GM18507 (cell line): ENCODE data around the gene SH2D6.
"Not testable (repeated sequence)": the region's sequence is repeated elsewhere in the genome, so short reads cannot be mapped to it uniquely, and the experiment has no call there.

ENCODE experiments used
- DNase-seq: peaks from one replicate; pipeline ENCODE4 v3.0.0; 2011; ENCODE audit warnings: low read depth; ENCODE audit not compliant: insufficient read length; ENCODE audit errors: extremely low spot score
- FAIRE-seq: peaks from 2 replicates; lab custom pipeline; 2011; peaks lifted over from hg19 to GRCh38; lab: Jason Lieb, UNC

Gene SH2D6

DNA sequence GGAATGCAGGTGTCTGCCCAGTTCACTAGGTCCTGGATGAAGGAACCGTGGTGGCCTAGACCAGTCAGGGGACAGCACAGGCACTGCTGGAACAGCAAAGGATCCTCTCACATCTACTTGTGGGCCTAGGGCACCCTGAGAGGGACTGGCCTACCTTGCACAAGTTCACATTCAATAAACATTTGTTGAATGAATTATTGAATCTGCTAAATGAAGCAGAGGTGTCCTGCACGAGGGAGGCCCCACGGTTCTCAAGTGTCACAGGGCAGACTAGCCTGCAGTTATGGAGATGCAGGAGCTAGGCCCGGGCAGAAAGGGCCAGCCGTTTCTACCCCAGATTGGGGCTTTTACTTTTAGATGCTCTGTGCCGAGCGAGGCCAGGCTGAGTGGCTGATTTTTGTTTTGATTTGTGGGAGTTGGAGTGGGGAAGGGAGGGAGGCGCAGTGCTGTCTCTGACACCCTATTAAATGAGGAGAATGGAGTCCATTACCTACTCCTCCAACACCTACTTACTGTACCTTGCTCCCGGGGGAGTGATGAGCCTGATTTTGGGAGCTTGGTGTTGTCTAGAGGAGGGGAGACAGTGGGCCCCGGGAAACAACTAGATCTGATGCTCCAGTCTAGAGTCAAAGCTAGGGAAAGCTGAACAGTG is 18.4 kb downstream of the SH2D6 start:
- DNase-seq (no peak), FAIRE-seq (no peak)

DNA sequence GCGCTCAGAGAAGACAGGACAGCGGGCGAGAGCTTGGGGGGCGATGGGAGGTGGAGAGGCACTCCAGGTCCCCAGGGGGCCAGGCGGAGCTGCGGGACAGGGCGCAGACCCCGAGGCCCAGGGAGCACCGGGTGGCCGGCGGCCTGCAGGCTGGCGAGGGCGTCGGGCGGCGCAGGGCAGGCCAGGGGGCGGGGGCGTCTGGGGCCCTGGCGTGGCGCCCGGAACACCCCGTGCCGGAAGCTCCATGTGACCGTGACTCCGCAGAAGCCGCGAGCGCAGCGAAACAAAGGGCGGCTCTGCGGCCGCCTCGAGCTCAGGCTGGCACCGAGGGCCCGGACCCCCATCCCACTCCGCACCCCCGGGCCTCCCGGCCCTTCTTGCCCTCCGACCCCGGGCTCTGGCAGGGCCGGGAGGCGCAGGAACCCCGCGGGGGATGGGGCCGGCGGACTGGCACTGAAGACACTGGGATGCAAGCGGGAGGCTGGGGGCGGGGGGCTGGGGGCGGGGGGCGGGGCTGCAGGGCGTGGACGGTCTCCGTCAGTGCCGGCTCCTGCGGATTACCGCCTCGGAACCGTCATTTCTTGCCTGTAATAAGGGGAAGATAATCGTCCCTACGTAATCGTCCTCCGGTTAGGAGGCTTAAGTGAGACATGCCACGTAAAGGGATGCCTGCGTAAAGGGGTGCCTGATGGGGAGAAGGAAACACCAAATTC is 19.1 kb downstream of the SH2D6 start:
- FAIRE-seq: peak; percentile 63
- peak; percentile 78 for DNase-seq

DNA sequence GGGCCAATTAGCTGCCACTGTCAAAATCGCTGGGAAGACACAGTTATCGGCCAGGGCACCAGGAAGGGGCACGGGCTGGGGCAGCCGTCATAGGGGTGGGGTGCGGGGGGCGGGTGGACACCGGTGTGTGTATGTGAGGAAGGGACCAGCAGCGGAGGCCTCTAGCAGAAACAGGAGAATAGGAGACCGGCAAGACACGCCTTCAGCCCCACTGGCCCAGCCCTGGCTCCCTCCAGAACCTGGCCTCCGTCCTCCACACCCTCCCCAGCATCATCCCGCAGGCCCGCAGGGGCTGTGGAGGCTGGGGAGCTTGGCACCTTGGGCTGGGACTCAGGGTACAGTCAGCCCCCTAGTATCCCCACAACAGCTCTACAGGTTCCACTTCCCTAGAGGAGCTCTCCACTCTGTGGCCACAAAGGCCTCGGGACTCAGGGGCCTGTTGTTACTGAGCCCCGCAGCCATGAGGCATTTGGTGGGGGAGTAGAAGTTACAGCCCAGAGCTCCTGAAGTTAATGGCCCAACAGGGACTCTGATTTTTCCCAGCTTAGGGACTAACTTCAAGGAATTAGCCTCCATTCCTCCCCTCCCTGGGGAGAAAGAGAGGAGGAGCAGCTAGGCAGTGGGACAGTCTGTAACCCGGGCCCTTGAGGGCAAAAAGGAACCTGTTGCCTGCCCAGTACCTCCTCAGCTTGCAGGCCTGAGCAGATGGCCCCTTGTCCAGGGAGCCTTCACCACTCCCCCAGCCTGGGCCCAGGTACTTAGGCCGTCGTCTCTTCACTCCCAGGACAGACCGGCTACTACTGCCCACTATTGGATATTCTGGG is 19.9 kb downstream of the SH2D6 start:
- FAIRE-seq (no peak), DNase-seq (no peak)

DNA sequence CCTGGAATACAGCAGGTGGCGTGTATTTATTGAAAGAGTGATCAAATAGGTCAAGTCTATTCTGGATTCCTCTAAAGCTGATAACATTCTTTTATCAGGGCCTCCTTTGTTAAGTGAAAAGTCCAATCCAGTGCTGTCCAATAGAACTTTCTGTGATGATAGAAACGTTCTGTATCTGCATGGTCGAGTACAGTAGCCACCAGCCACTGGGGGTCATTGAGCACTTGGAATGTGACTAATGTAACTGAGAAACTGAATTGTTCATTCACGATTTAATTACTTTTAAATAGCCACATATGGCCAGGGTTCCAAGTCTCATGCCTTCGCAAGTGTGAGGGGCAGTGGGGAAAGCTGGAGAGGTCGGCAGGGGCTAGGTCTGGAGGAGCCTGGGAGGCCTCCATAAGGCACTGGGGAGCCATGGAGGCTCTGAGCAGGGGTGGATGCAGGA is 20.5 kb downstream of the SH2D6 start:
- no peak for FAIRE-seq

DNA sequence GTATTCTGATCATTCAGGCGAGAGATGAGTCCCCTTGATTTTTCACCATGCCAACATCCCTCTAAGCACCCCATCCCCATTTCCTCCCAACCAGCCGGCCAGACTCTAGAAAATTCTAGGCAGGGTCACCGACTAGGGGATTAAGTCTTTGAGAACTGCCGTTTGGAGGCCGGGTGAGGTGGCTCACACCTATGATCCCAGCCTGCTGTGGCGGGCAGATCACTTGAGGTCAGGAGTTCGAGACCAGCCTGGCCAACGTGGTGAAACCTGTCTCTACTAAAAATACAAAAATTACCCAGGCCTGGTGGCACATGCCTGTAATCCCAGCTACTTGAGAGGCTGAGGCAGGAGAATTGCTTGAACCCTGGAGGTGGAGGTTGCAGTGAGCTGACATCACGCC is 21.1 kb downstream of the SH2D6 start:
- FAIRE-seq, DNase-seq: not testable (repeated sequence)

More for the DNA sequence above, 20.5 kb downstream of the SH2D6 start:
- no peak for DNase-seq

DNA sequence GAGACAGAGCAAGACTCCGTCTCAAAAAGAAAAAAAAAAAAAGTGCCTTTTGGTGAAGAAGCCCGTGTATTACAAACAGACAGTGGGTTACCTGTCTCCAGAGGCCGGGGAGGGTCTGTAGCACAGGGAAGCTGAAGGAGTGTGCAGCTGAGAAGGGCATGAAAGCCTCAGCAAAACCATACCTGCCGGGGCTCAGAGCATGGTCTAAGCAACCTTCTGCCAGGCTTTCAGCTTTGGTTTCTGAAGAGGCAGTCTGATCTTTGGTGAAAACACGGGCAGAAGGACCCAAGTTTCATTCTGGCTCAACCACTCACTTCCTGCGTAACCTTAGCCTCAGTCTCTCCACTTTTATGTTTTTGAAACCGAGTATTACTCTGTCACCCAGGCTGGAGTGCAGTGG is 21.5 kb downstream of the SH2D6 start:
- FAIRE-seq (no peak), DNase-seq (no peak)

DNA sequence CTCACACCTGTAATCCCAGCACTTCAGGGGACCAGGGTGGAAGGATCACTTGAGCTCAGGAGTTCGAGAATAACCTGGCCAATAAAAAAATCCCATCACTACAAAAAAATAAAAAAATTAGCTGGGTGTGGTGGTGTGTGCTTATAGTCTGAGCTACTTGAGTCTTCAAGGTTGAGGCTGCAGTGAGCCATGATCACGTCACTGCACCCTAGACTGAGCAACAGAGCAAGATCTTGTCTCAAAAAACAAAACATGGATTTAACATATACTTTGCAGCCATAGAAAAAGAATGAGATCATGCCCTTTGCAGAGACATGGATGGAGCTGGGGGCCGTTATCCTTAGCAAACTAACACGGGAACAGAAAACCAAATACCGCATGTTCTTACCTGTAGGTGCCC is 22.2 kb downstream of the SH2D6 start:
- DNase-seq (no peak), FAIRE-seq (no peak)

DNA sequence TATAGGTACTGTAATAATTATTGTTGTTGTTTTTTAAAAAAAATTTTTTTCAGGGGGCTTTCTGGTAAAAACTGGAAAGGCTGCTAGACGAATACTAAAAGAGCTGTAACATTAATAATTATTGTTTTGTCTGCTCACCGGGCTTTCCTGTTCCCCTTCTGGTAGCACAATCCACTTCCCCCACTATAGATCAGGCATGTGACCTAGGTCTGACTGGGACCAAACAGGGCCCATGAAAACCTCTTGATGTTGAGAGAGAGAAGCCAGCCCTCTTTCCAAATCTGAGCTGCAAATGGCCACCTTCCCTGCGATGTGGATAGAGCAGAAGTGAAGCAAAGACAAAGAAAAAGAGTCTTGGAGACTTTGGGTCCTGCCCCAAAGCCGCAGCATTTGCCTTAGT is 23.4 kb downstream of the SH2D6 start:
- FAIRE-seq (no peak), DNase-seq (no peak)

DNA sequence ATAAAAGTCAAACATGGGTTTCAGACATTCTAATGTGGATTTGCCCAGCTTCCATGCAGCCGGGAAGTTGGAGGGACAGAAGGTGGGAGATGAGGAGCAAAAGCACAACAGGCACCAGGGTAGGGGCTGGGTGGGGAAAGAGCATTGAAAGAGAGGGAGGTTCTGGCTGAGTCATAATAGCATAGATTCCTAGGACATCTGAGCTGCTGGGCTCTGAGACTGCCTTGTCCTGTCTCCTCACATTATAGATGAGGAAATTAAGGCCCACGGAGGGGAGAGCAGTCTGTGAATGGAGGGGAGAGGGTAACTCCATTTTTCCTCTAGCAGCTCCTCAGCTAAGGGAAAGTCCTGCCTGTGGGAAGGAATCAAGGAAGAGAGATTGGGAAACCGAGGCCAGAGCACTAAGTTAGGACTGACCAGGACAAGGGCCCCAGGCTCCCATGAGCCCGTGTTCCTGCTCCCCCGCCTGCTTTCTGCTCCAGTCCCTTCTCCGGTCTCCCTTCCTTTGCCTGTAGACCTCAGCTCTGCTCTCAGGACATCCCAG is 26.2 kb downstream of the SH2D6 start:
- FAIRE-seq (no peak), DNase-seq (no peak)

DNA sequence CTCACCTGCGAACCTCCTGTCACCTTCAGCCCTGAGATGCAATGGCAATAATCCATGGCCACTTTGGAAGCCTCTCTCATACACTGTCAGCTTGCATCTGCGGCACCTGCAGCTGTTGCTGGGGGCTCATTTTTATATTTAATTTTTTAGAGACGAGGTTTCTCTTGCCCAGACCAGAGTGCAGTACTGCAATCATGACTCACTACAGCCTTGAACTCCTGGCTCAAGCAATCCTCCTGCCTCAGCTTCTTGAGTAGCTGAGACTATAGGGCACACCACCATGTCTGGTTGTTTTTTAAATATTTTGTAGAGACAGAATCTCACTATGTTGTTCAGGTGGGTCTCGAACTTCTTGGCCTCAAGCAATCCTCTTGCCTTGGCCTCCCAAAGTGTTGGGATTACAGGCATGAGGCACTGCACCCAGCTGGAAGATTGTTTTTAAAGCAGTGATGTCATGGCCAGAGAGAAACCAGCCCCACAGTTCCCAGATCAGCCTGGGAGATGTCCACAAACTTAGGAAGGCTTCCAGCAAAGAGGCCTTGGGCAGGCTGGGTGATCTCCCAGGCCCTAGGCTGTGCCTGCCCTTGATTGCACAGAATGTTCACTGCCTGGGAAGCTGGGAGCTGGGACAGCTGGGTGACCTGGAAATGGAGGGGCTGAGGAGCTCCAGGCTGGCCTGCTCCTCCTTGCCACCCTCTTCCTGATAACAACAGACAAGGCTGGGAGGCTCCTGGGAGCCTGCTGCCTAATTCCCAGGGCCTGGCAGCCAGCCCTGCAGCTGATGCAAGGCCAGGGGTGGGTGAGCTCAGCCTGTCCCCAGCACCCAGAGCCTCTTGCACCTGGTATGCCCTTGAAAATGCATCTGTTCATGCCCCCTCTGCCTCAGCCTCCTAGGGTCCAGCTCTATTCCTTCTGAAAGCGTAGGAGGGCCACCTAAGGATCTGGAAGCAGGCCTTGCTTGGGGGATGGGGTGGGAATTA is 27.1 kb downstream of the SH2D6 start:
- DNase-seq (no peak), FAIRE-seq (no peak)

DNA sequence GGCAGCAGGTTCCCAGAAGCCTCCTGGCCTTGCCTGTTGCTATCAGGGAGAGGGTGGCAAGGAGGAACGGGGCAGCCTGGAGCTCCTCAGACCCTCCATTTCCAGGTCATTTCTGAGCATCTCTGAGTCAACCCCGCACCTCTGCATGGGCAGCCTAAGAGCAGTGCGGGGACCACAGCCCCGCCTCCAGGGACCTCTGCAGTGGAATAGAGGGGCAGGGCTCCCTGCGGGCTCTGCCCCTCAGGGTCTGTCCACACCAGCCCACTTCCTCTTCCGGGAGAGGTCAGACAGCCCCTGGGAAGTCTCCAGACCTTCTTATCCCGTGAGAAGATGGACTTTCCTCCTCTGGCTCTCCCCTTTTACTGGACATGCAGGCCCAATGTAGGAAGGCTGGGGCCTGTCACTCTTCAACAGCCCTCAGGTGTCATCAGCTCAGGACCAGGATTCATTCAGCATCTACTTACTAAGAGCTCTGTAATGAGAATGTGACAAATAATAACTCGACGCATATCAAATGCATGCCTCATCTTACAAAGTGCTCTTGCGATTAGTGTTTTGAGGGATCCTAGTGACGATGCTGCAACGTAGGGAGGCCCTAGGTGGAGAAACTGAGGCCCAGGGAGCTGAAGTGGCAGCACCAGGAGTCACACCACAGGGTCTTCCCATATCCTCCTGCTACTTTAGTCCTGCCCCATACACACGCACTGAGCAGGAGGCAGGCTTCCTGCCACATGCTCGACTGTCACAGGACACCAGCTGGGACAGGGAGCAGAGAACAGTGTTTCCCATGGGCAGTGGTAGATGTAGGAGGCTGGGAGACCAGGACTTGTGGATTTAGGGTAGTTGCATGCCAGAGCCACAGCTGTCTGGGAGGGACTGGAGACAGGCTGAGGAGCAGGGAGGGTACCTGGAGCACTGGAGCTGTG is 28.0 kb downstream of the SH2D6 start:
- DNase-seq (no peak), FAIRE-seq (no peak)

DNA sequence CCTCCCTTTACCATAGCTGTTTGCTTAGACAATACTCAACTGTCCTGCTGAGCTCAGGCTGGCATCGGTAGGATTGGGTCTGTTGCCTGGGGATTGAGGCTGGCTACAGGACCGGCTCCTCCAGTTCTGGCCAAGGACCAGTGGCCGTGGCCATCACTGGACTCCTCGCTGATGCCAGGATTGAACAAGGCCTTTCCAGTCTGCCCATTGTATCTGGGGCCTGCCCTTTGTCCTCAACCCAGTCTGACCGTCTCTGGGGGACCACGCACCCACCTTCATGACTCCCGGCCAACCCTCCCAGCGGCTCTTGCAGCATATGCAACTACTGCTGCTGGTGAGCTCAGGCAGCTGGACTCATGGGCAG is 28.7 kb downstream of the SH2D6 start:
- no peak for FAIRE-seq
- no peak for DNase-seq

DNA sequence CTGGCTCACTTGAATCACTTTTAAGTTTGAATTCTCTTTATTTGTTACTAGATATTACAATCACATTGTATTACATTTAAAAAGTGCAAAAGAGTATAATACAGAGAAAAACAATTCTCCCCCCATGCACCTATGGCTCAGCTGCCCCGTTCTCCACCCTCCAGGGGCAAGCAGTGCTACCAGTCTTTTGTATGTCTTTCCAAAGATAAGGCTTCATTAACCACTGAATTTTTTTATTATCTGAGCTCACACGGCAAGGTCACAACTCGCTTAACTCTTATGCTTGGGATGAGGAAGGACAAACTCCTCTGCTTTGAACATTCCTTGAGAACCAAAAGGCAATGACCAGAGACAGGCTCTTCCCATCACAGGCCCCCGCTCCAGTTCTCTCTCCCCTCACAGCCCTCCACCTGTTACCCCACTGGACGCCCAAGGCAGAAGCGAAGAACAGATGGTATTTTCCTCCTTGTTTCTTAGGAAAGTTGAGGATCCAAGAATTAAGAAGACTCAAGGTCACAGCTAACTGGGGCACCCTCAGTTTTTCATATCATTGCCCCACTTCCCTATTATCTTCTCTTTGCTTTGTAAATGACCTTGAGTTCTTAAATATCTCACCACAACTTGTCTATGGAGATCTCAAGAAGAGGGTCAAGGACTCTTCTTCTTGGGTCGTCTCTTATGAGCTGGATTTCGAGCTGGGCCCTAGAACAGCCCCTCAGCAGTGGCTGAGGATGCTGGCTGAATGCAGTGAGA is 30.1 kb downstream of the SH2D6 start:
- FAIRE-seq (no peak), DNase-seq (no peak)

DNA sequence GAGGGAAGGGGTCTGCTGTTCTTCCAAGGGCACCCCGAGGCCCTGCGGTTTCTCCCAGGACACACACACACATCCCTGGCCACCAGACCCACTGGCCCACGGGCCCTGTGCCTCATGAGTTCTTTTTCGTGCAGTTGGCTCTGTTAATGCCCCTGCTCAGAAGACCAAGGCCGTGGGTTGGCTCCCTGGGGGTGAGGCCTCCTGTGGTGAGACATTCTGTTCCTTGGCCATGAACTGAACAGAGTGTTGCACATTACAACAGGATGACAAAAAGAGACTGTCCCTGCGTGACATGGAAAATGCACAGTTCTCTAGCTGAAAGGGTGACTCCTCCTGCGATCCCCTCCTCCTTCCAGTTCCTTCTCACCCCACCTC is 30.7 kb downstream of the SH2D6 start:
- DNase-seq (no peak), FAIRE-seq (no peak)

DNA sequence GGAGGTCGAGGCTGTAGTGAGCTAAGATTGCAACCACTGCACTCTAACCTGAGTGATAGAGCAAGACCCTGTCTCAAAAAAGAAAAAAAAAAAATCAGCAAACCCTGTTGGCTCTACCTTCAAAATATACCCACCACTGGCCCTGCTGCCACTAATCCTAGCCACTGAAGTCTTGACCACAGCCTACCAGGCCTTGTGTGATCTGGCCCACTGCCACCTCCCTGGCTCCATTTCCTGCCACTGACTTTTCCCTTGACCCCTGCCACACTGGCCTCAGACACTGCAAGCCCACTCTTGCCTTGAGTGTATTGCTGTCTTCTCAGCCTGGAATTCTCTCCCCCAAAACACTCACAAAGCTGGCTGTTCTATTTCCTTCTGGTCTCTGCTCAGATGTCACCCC is 33.7 kb downstream of the SH2D6 start:
- FAIRE-seq (no peak), DNase-seq (no peak)

DNA sequence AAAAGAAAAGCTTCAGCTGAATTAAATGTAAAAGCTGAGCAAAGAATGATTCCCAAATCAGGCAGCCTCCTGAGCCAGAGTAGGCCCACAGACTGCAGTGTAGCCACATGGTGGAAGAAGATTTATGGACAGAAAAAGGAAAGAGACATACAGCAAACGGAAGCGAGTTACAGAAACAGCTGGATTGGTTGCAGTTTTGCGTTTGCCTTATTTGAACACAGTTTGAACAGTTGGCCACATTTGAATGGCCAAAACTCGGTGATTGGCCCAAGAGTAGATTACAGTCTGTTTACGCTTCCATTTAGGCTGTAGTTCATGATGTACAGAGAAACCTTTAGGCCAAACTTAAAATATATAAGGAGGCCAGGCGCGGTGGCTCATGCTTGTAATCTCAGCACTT is 35.1 kb downstream of the SH2D6 start:
- DNase-seq (no peak), FAIRE-seq (no peak)

DNA sequence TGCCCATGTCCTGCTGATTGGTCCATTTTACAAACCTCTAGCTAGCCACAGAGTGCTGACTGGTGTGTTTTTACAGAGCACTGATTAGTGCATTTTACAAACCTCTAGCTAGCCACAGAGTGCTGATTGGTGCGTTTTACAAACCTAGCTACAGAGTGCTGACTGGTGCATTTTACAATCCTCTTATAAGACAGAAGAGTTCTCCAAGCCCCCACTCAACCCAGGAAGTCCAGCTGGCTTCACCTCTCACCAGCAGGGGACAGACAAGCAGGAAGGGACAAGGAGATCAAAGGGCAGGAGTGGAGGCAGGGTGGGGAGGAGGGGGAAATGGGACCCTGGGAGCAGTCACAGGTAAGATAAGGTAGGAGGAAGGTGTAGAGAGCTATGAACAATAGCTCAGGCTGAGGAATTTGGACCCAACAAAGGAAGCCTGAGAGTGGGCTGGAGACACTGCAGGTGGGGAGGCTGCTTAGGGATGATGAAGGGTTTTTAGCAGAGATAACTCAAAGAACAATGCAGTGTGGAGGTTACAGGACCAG is 37.1 kb downstream of the SH2D6 start:
- FAIRE-seq (no peak), DNase-seq (no peak)
